ENCODE data around the gene ARL5A.

Gene ARL5A

GRCh38 chr2:151844211-151844896 lies 16.1 kb upstream of the ARL5A start:
- TF ChIP-seq CEBPB (IDR thresholded peaks at IDR 0.05) (no peak), YY1 (IDR thresholded peaks at IDR 0.05; ENCODE audit: low read depth) (no peak), TCF12 (IDR thresholded peaks at IDR 0.05; ENCODE audit: low read depth) (no peak), USF1 (IDR thresholded peaks at IDR 0.05) (no peak), REST (IDR thresholded peaks at IDR 0.05; ENCODE audit: low read depth) (no peak), RAD21 (IDR thresholded peaks at IDR 0.05; ENCODE audit: low read depth) (no peak), EP300 (IDR thresholded peaks at IDR 0.05; ENCODE audit: borderline replicate concordance) (no peak), CREB1 (IDR thresholded peaks at IDR 0.05; ENCODE audit: low read depth) (no peak), EGR1 (IDR thresholded peaks at IDR 0.05) (no peak), TAF1 (IDR thresholded peaks at IDR 0.05; ENCODE audit: low read depth) (no peak), ZBTB7A (IDR thresholded peaks at IDR 0.05; ENCODE audit: low read depth) (no peak)

GRCh38 chr2:151843691-151844061 lies 15.5 kb upstream of the ARL5A start:
- no peak for TF ChIP-seq TEAD4 (IDR thresholded peaks at IDR 0.05)
- no peak for TF ChIP-seq TCF12 (IDR thresholded peaks at IDR 0.05; ENCODE audit: low read depth)
- TF ChIP-seq RAD21 (IDR thresholded peaks at IDR 0.05; ENCODE audit: low read depth), result no peak
- no peak for TF ChIP-seq ZBTB7A (IDR thresholded peaks at IDR 0.05; ENCODE audit: low read depth)
- no peak for TF ChIP-seq CEBPB (IDR thresholded peaks at IDR 0.05)
- no peak for TF ChIP-seq EGR1 (IDR thresholded peaks at IDR 0.05)
- TF ChIP-seq CREB1 (IDR thresholded peaks at IDR 0.05; ENCODE audit: low read depth), result no peak
- TF ChIP-seq FOXM1 (IDR thresholded peaks at IDR 0.05; ENCODE audit: borderline replicate concordance, low read depth), result no peak
- no peak for TF ChIP-seq MAX (IDR thresholded peaks at IDR 0.05)
- no peak for TF ChIP-seq NFIC (IDR thresholded peaks at IDR 0.05)

- TF ChIP-seq EP300 (IDR thresholded peaks at IDR 0.05; ENCODE audit: borderline replicate concordance), result peak; percentile 29; the same call in 1 of the 2 replicates
- TF ChIP-seq ZBTB7A (IDR thresholded peaks at IDR 0.05; ENCODE audit: low read depth), result no peak
- no peak for TF ChIP-seq FOXM1 (IDR thresholded peaks at IDR 0.05; ENCODE audit: borderline replicate concordance, low read depth)
- peak; percentile 32; the same call in 1 of the 2 replicates for TF ChIP-seq TCF12 (IDR thresholded peaks at IDR 0.05; ENCODE audit: low read depth)
Observed at GRCh38 chr2:151842830-151843690, 14.8 kb upstream of the ARL5A start.

- no peak for TF ChIP-seq EGR1 (IDR thresholded peaks at IDR 0.05)
- no peak for TF ChIP-seq EP300 (IDR thresholded peaks at IDR 0.05; ENCODE audit: borderline replicate concordance)
- TF ChIP-seq ZBTB7A (IDR thresholded peaks at IDR 0.05; ENCODE audit: low read depth), result no peak
- no peak for TF ChIP-seq CREB1 (IDR thresholded peaks at IDR 0.05; ENCODE audit: low read depth)
- no peak for TF ChIP-seq YY1 (IDR thresholded peaks at IDR 0.05; ENCODE audit: low read depth)
- TF ChIP-seq MAX (IDR thresholded peaks at IDR 0.05), result no peak
- no peak for TF ChIP-seq TEAD4 (IDR thresholded peaks at IDR 0.05)
- no peak for TF ChIP-seq FOXM1 (IDR thresholded peaks at IDR 0.05; ENCODE audit: borderline replicate concordance, low read depth)
- no peak for TF ChIP-seq NFIC (IDR thresholded peaks at IDR 0.05)
- no peak for TF ChIP-seq USF1 (IDR thresholded peaks at IDR 0.05)
- TF ChIP-seq TCF12 (IDR thresholded peaks at IDR 0.05; ENCODE audit: low read depth), result no peak
- TF ChIP-seq TAF1 (IDR thresholded peaks at IDR 0.05; ENCODE audit: low read depth), result no peak
Observed at GRCh38 chr2:151841047-151841424, 12.8 kb upstream of the ARL5A start.

GRCh38 chr2:151840216-151841046 lies 12.2 kb upstream of the ARL5A start:
- TF ChIP-seq NFIC (IDR thresholded peaks at IDR 0.05) (0 out of 2 replicates have a peak, but pooled peaks have one; percentile 8), YY1 (IDR thresholded peaks at IDR 0.05; ENCODE audit: low read depth) (no peak)

- TF ChIP-seq CREB1 (IDR thresholded peaks at IDR 0.05; ENCODE audit: low read depth) (no peak), MAX (IDR thresholded peaks at IDR 0.05) (no peak), FOXM1 (IDR thresholded peaks at IDR 0.05; ENCODE audit: borderline replicate concordance, low read depth) (no peak)
Observed at GRCh38 chr2:151837926-151838325, 9.7 kb upstream of the ARL5A start.
